Measurements from ENCODE around the gene DHX15.

- TF ChIP-seq ZNF512 (CRISPR knock-in tag; IDR thresholded peaks at IDR 0.05; ENCODE audit: borderline replicate concordance): no peak
- TF ChIP-seq ELF4 (CRISPR knock-in tag; IDR thresholded peaks at IDR 0.05; ENCODE audit: low read depth): no peak
- no peak for TF ChIP-seq NR2C2 (CRISPR knock-in tag; IDR thresholded peaks at IDR 0.05)
- TF ChIP-seq CTCF (IDR thresholded peaks at IDR 0.05): no peak
- TF ChIP-seq NR1H2 (CRISPR knock-in tag; IDR thresholded peaks at IDR 0.05): no peak
- no peak for TF ChIP-seq E2F4 (CRISPR knock-in tag; IDR thresholded peaks at IDR 0.05; ENCODE audit: borderline replicate concordance, low read depth)
- TF ChIP-seq MAX (CRISPR knock-in tag; IDR thresholded peaks at IDR 0.05): no peak
- TF ChIP-seq ATF3 (CRISPR knock-in tag; conservative IDR thresholded peaks at IDR 0.05): no peak
- no peak for TF ChIP-seq ETV6 (CRISPR knock-in tag; IDR thresholded peaks at IDR 0.05)
- TF ChIP-seq FOXP4 (CRISPR knock-in tag; IDR thresholded peaks at IDR 0.05): no peak
- TF ChIP-seq NFYB (CRISPR knock-in tag; conservative IDR thresholded peaks at IDR 0.05; ENCODE audit: low read depth): no peak
Measured at GRCh38 chr4:24598025-24598424, 13.7 kb upstream of the DHX15 start.
